AG04449 (cell line): ENCODE results near the gene SFR1.

ENCODE experiments used
- CTCF ChIA-PET: fragments of 350-600 bp; formaldehyde crosslinking; extraction: SDS; loops from one replicate; lab custom pipeline; 2021; ENCODE audit warnings: antibody characterized with exemption; lab: Yijun Ruan, JAX
- POLR2A ChIA-PET: fragments of 400-600, 350-600 bp; formaldehyde crosslinking; extraction: SDS; loops from one replicate; lab custom pipeline; 2020; ENCODE audit warnings: antibody characterized with exemption, inconsistent platforms; lab: Yijun Ruan, JAX
- DNase-seq: peaks from one replicate; pipeline ENCODE4 v3.0.0-alpha.2; 2010; ENCODE audit warnings: low read depth, low spot score
- H3K4me3 ChIP-seq: 2 replicates; pipeline ENCODE4 v1.5.1; 2011; ENCODE audit warnings: low read depth, mild to moderate bottlenecking, control low read depth, low read length
- TF ChIP-seq, protein P1 (sequence below): IDR thresholded peaks from one replicate; pipeline ENCODE4 v1.5.1; 2011; ENCODE audit warnings: mild to moderate bottlenecking, moderate library complexity, low read length, control low read depth, inconsistent platforms; ENCODE audit not compliant: insufficient read depth; ENCODE audit errors: missing control alignments

The SFR1 gene

DNA sequence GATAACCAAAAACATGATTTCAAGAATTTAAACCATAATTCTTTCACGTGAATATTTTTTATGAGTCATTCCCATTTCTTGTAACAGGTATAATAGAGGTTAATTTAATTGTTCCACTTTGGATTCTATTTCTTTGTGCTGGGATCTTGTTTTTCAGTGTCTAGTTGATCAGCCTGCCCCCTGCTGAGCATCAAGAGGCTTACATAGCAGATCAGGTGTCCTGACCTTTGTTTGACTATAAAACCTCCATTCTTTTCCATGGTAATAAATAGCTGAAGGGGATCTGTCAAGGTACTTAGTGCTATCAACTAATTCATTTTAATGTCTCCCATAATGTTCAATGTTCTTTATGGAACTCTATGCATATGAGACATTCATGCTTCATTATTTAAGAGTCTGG lies 41.2 kb upstream of the SFR1 start:
- H3K4me3 ChIP-seq = no peak overlapping the region
- TF ChIP-seq, protein P1, sequence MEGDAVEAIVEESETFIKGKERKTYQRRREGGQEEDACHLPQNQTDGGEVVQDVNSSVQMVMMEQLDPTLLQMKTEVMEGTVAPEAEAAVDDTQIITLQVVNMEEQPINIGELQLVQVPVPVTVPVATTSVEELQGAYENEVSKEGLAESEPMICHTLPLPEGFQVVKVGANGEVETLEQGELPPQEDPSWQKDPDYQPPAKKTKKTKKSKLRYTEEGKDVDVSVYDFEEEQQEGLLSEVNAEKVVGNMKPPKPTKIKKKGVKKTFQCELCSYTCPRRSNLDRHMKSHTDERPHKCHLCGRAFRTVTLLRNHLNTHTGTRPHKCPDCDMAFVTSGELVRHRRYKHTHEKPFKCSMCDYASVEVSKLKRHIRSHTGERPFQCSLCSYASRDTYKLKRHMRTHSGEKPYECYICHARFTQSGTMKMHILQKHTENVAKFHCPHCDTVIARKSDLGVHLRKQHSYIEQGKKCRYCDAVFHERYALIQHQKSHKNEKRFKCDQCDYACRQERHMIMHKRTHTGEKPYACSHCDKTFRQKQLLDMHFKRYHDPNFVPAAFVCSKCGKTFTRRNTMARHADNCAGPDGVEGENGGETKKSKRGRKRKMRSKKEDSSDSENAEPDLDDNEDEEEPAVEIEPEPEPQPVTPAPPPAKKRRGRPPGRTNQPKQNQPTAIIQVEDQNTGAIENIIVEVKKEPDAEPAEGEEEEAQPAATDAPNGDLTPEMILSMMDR = no peak
- DNase-seq = no peak
- ChIA-PET POLR2A (no interaction called here), CTCF (interaction anchor here (0.9 to 1.2 kb wide), 4 partner anchors 11 to 193 kb away, joined by 3 read pairs; no protein-coding TSS in a partner anchor)

DNA sequence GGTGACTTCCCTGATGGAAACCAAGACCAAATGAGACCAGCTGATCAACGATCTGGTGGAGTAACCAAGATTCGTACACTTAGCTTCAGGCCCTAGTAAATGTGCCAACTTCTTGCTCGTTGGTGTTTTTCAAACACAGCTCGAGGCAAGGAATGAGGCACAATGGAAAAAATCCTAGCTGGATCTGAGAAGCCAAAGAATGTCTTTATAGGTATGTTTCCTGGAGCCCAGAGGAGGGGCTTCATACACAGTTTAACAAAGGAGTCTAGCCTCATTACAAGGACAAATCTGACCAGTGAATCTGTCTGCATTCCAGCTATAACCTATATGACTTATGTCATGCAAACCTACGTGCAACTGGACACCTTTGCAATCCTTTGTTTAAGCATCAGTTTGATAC lies 40.0 kb upstream of the SFR1 start:
- CTCF ChIA-PET = interaction anchor here (0.6 to 2.3 kb wide), 4 partner anchors 18 to 40 kb away, joined by 3 to 6 read pairs (median 3); partner anchors contain the start of gene SFR1
- no peak for DNase-seq
- no peak overlapping the region for H3K4me3 ChIP-seq
- POLR2A ChIA-PET = no interaction called here
- TF ChIP-seq, protein P1 = no peak

DNA sequence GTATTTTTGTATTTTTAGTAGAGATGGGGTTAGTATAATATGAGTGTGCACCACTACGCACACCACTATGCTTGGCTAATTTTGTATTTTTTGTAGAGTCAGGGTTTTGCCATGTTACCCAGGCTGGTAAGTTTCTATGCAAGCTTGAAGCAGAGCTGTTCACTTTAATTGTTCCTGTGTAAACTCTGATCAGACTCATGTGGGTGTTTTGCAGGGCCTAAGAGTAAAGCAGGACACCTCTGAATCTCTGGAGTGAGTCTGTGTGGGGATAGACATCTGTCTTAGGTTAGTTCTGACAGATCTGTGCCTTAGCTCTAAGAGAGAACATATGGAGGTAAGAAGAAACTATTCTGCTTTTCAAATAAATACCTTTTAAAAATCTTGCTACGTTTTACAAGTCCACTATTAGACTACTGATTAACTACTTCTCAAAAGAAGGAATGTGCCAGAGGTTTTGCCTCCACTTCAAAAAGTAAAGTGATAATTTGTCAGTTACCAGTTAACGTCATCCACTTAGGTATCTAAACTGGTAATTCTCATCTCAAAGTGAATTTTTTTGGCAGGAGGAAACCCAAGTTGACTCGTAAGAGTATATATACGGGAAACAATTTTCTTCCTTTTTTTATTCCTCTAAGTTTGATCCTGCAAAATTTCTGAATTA lies 37.4 kb upstream of the SFR1 start:
- no peak for DNase-seq
- no peak overlapping the region for H3K4me3 ChIP-seq
- TF ChIP-seq, protein P1 = no peak
- ChIA-PET CTCF (interaction anchor here (1.5 to 2.1 kb wide), 3 partner anchors 12 to 197 kb away, joined by 4 to 7 read pairs (median 6); partner anchors contain the start of gene SFR1), POLR2A (interaction anchor here (0.6 kb wide), 1 partner anchor 37 kb away, joined by 3 read pairs; no protein-coding TSS in a partner anchor)

DNA sequence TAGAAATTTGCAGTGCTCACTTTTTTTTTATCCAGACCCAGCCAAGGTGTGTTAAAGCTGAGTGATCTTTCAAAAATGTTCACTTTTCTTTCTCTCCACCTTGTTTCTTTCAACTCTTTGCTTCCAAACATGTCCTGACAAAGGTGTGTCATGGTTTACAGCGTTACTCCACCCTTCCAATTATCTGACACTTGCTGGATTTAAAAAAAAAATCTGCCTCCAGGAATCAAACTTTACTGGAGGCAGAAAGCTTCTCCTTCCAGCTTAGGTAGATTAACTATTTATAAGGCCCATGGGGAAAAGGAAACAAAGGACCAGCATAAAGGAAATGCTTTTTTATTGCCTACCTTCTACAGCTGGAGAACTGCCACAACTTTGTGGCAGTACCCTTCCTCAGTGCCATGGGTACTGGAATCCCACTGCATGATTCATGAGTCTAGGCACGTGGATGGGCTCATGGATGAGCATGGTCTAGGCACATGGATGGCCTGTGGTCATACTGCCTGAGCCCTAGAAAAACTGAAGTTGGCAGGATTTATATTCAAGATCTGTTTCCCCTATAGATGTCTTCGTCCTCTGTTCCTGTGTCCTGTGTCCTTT lies 36.1 kb upstream of the SFR1 start, which contains the start of gene COL17A1:
Gene COL17A1 (minus strand): TSS at position 80 of the 600 bp plus-strand sequence. CDS start 5,207 bp downstream, outside the sequence.
- ChIA-PET CTCF (no interaction called here), POLR2A (no interaction called here)
- H3K4me3 ChIP-seq = no peak within 1 kb of the TSS
- no peak for DNase-seq
- TF ChIP-seq, protein P1 = no peak

DNA sequence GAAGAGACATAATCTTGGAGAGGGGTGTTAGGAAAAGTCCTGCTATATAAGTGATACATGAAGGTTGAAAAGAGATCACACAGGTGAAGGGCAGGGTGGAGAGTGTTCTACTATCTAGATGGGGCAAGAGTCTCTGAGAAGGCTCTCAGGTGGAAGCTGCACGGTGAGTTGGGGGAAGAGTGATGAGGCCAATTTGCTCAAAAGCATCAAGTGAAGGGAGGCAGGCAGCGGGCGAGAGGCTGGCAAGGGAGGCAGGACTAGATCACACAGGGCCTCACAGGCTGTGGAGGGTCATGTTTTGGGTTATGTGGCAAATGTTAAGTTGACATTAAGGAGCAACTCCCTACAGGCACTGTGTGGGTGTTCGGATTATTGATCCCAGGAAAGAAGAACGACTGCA lies 33.7 kb upstream of the SFR1 start:
- no peak for DNase-seq
- no peak overlapping the region for H3K4me3 ChIP-seq
- ChIA-PET CTCF (interaction anchor here (1.7 kb wide), 1 partner anchor 17 kb away, joined by 5 read pairs; no protein-coding TSS in a partner anchor), POLR2A (no interaction called here)
- TF ChIP-seq, protein P1 = no peak

DNA sequence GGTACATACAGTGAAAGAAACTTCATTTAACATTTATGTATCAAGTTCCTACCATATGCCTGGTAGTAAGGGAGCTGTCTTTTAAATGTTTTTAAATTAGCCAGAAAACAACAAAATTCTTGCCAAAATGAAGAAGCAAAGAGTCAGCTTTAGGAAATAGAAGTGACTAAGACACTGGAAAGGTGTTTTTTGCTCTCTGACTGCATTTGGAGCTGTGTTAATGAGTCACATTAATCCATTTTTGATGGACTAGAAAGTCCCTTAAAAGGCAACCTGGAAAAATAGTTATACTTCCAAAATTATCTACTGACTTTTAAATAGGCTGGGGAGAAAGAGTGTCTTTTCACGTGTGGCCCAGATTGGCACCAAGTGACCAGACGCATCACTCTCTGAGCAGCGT lies 32.4 kb upstream of the SFR1 start:
- TF ChIP-seq, protein P1 = no peak
- ChIA-PET CTCF (interaction anchor here (1.0 to 2.4 kb wide), 3 partner anchors 12 to 32 kb away, joined by 3 to 13 read pairs (median 5); partner anchors contain the start of gene SFR1), POLR2A (no interaction called here)
- no peak overlapping the region for H3K4me3 ChIP-seq
- no peak for DNase-seq
